Stromal cell of bone marrow (primary cell): ENCODE data around the gene KRT74.

Source experiments
- DNase-seq: peaks from one replicate; pipeline ENCODE4 v3.0.0-alpha.2; 2012; ENCODE audit warnings: low read depth

Gene KRT74

DNA sequence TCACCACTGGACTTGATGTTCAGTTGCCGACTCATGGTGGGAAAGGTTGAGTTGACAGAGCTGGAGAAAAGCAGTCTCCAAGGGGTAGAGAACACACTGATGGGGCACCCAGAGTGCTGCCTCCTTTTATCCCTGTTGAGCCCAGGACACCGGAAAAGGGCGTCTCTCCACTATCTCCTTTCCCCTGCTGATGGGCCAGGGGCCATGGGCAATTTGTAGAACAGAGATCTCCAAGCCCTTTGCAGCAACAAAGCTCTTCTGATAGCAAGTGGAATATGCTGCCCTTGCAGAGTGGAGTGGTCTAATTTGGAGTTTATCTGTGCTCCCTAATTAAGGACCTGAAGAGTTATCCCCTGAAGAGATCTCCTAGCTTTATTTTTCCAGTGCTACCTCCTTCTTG, at the start of gene KRT74:
KRT74 (minus strand) TSS at position 101 of the 400 bp plus-strand sequence; CDS start at position 35, 66 bp downstream.
- DNase-seq: no peak

DNA sequence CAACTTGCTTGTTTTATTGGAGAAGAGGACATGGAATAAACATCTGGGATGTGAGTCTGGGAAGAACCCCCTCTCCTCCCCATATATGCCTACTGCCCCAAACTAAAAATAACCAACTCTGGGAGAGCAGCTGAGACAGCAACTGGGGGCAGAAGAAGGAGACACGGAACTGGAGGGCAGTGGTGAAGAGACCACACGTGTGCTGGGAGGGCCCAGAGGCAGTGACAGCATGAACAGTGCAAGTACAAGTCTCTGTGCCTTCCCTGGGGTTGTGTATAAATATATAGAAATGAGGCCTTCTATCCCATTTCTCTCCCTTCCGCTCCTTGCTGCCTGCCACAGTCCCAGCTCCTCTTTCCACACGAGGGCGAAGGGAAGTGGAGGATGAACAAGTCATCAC, 48.7 kb upstream of the KRT74 start:
- DNase-seq: no peak

DNA sequence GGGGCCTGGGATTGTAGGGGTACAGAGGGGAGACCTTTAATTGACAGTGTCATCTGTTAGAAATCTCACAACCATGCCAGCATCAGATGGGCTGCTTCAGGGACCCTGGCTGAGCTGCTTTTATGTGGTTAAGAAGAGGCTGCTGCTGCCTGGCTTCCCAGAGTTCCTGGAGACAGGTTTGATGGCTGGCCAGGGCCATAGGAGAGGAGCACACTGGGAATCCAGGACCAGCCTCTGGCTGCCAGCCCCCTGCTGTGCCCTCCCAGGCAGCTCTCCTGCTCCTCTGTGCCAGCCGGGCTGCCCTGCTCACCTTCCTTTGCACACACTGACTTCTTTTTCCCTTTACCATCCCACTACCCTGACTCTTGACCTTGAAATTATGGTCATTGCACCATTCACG, 45.2 kb upstream of the KRT74 start:
- no peak for DNase-seq

DNA sequence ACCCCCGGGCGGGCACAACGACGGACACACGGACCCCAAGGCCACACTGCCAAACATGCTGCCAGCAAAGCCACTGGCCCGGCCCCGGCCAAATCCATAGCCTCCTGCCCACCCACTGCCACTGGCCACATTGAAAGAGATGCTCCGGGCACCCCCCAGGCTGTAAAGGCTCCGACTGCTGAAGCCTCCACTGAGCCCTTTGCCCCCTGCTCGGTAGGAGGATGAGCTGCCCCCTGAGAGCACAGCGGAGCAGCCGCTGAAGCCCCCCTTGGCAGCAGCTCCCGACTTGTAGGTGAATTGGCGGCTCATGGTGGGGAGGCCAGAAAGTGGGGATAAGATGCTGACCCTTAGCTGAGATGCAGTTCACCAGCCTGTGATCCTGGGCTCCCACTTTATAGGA, 44.6 kb upstream of the KRT74 start, which contains the start of gene KRT73:
KRT73 (minus strand) TSS at position 344 of the 400 bp plus-strand sequence; CDS start at position 309, 35 bp downstream.
- DNase-seq: no peak

DNA sequence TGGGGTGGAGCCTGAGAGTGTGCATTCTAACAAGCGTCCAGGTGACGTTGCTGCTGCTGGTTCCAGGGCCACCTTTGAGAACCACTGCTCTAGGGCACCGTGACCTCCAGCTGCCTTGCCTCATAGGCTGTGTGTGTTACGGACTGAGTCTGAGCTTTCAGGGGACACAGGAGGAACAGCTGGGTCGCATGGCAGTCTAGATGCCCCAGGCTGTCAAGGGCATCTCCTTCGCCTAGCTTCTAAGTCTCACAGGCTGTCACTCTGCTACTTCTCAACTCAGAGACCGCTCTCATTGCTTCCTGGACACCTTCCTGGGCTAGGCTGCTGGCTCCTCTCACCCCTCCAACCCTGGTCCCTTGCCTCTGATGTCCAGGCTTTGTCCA, 43.8 kb upstream of the KRT74 start:
- DNase-seq: no peak

DNA sequence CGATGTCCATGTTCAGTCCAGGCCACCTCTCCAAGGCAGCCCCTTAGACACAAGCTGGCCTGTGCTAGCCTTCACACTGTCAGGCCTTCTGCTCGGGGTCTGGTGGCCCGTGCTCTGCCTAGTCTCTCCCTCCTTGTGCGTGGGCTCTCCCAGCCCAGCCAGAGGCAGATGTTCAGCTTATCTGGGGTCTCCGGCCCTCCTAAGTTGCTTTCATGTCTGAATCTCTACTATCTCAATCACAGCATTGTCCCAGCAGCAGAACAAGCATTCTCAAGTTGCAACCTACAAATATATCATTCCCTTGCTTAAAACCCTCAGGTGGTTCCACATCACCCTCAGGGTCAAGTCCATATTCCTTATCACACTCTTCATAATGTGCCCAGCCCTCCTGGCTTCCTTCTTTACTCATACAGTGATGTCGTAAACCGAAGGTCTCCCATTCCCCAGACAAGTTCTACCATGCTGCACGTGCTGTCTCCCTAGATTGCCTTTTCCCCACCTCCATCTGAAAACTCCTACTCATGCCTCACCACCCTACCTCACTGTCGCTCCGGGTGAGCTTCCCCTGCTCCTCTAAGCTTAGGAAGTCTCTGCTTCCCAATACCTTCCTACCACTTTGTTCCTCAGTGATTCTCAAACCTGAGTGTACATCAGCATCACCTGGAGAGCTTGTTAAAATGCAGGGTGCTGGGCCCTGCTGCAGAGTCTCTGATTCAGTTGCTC, 43.2 kb upstream of the KRT74 start:
- no peak for DNase-seq

DNA sequence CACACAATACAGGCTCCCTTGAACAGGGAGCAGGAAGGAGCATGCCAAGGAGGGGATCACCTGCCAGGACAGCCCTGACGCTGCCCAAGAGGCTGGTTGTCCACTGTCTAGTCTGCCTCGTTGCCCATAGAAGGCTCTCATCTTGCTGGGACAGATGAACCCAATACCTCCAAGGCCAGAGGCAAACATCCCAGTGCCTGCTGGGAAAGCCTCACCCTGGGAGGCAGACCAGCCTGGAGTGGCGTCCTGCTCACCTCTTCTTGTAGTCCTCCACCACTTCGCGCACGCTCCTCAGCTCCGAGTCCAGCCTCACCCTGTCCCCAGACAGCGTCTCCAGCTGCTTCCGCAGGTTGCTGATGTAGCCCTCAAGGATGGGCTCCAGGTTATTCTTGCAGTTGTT, 42.3 kb upstream of the KRT74 start:
- no peak for DNase-seq

DNA sequence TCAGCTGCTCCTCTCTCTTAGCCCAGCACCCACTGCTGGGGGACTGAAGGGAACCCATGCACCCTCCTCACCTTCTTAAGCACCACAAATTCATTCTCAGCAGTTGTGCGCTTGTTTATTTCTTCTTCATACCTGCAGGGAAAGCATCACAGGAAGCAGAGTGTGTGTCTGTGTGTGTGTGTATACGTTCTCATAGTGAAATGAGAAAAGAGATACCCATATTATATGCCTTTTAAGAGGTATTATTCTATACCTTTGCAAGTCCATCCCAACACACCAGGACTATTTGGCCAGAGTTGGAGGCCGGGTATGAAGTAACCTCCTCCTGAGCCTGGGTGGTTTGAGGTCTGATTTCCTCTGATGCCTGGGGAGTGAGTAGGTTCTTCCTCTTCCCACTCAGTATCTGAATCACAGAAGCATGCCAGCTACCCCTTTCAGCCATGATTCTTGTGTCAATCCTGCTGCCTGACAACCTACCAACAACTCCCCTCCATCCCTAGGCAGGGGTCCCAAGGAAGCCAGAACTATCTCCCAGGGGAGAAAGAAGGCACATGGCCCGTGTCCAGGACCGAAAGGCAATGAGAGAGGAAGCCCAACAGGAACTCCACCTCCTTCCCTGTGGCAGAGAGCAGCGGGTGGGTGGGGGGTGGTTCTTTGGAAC, 41.7 kb upstream of the KRT74 start:
- DNase-seq: peak; percentile 13

DNA sequence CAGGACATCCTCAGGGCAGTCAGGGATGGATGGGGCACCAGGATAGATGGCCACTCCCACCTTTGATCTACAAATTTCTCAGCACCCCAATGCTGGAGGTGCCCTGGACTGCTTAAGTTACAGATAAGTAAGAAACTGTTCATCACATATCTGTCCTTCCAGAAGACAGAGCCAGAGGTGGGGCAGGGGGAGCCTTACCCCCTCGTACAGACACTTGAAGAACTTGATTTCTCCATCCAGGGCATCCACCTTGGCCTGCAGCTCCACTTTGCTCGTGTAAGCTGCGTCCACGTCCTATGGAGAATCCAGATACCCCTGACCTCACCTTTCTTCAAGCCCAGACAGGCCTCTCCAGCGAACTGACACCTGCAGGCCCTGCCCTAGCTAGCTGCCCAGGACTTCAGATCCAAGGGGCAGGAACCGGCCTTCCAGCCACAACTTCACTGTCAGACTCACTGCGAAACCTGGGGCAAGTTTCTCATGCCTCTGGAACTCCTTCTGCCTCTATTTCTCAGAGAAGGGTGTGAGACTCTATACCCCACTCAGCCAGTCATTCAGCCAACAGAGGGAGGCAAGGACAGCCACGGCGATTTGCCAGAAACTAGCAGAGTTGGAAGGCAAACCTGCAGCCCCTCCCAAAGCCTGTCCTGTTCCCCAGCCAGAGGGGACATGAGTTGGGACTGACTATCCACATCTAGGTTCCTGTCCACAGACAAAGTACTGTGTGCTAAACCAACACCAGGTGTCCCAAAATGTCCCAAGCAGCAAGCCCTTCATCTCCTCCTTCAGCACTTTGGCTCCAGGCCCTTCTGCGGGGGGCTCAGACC, 41.0 kb upstream of the KRT74 start:
- no peak for DNase-seq

DNA sequence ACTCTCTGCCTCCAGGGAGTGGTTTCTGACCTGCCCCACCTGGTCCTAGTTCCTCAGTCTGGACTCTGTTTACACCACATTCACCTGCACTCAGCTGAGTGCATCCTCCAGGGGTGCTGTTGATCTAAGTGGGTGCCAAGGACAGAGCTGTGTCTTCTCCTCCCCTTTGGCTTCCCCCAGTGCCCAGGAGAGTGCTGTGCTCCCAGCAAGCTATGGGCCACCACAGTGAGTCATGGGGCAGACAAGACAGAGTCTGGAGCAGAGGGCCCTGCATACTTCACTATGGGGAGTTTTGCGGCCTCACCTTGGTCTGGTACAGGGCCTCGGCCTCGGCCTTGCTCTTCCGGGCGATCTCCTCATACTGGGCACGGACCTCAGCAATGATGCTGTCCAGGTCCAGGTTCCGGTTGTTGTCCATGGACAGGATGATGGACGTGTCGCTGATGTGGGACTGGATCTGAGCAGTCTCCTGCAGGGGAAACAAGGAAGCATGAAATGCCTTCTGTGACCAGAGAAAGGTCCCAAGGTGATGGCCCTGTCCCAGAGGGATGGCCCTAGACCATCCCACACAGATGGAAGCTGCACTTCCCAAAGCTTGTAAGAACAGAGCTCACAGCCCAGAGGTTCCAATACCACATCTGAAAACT, 39.9 kb upstream of the KRT74 start:
- DNase-seq: no peak

DNA sequence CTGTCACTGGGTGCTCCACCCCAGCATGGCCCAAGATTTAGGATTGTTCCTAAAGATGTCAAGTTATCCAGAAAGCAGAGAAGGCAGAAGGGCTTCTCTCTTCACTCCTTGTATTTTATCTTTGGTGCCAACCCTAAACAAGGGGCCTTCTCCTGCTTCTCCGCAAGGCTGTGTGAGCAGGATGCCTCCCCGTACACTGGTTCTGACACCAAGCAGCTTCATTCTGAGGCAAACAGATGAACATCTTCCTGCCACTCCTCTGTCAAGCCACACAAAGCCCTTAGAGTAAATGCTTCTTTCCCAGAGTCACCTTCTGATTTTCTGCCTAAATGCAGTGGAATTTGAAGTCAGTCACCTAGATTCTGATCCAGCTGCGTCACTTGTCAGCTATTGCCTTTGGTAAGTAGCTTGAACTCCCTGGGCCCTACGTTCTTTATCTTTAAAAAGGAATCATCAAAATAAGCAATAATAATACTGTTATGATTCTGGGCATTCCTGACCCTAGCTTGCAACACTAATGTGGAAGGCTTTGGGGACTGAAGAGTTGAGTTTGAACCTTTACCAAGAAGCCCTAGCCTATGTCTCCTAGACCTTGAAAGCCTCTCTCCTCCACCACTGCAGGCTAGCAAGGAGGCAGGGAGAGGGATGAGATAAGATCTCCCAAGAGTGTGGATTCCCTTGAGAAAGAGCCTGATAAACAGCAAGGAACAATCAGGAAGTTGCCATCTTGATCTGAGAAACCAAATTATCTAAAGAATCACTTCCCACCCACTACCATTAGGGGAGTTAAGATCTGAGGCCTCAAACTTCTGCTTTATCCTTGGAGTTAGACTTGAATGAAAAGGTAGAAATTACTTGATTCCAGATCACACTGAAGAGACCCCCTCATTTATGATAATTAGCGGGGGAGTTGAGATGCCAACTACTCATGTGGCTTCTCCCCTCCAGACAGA, 39.1 kb upstream of the KRT74 start:
- DNase-seq: no peak

DNA sequence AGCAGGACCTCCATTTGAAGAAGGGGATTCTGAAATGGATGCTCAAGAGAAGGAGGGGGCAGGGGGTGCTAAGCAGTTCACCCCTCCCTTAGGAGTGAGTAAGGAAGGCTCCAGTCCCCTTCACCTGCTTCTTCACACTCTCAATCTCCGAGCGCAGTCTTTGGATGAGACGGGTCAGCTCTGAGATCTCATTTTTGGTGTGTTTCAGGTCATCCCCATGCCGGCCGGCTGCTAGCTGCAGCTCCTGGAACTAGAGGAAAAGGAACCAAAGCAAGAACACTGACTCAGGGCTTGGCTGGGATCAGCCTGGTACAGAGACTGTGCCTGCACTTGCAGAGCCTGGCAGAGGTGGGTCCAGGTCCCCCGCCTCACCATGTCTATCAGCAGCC, 37.4 kb upstream of the KRT74 start:
- no peak for DNase-seq

DNA sequence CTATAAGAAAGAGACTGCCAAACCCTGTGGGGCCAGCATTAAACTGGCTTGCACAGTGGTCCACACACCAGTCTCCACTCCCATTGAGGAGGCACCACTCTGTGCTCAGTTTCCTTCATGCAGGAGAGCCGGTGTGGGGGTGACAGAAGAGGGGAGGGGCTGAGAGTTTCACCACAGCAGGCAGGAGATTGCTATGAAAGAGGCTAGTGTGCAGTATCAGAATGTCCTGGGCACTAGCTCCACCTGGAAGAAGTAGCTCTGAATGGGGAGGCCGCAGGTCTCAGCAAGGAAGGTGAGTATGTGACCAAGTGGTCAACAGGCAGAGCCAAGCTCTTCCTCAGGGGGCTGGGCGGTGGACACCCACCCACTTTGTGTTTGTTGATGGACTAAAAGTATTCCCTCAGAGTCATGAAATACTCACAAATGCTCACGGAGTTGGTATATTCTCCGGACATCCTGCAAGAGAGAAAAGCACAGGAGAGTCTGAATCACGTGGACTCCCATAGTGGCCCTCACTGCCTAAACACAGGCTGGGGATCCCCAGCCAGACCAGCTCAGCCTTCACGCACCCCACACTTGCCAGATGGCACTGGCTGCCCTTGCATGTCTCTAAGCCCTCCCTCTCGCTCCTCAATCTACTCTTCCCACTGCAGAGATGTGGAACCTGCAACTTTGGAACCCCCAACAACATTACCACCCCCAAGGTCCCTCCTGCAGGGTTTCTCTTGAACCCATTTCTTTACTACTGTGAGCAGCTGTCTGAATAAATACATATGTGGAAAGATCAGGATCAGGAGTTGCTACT, 35.4 kb upstream of the KRT74 start:
- DNase-seq: no peak

DNA sequence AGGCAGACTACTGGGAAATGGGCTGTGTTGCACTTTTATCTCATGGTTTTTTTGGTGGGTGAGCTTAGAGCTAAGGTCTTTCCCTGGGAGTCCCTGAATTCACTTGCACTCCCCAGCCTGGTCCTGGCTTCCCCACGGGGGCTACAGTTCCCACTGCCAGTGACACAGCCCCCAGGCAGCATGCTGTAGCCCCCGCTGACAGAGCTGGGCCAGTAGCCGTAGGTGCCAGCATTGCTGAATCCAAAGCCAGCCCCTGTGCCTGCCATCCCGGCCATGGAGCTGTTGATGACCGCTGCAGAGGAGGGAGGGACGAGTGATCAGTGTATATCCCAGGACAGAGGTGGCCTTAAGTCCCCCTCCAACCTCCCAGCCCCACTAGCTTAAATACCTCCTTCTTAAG, 34.5 kb upstream of the KRT74 start:
- DNase-seq: no peak

DNA sequence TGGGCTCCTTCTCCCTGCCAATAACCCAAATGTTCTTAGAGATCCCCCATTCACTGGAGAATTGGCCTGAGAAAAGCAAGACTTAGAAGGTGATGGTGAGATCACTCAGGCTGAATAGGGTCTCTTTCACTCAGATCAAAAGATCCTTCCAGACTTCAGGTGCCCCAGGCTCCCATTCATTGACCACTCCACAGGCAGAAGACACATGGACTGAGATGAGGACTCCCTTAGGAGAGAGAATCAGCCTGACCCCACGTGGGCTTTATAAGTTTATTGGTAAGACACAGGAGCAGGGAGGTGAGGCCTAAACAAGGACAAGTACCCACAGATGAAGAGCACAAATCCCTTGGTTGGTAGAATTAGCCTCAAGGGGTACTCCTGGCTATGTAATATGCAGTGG, 33.7 kb upstream of the KRT74 start:
- DNase-seq: no peak

DNA sequence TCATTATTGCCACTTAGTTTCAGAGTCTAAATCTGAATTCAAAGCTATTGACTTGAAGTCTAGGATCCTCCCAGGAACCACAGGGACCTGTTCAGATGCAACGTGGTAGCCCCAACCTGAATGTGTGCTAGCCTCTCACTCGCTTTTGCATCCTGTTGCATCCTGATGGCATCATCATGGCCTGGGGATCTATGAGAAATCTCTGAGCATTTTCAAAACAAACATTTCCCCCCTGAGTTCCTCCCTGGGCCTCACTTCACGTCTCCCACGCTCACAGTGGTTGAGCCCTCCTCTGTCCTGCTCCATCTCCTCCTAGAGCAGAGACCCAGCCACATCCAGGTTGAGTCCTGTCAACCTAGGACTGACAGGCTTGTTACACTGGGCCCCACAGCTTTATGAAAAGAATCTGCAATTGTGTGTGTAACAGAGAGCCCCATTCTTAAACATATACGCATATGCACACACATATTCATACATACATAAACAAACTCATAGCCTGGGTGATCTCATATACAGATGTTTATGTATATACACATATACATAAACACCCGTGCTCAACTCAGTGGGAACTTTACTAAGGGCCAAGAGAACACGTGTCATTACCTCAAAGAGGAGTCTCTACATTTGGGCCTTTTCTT, 33.1 kb upstream of the KRT74 start:
- no peak for DNase-seq

DNA sequence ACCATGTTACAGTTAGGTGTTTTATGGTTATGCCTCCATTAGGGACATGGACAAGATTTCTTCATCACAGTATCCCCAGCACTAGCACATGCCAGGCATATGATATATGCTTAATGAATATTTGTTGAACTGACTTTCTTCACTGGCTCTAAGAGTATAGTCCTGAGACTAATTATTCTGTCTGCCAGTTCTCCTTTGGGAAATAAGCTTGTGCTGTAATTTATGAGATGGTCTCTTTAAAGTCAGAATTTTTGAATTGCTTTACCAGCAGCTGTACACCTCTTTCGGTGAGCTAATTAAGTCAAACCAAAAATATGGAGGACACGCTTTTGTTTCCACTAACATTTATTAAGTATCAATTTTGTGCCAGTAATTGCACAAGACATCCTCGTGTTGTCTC, 32.5 kb upstream of the KRT74 start:
- no peak for DNase-seq

DNA sequence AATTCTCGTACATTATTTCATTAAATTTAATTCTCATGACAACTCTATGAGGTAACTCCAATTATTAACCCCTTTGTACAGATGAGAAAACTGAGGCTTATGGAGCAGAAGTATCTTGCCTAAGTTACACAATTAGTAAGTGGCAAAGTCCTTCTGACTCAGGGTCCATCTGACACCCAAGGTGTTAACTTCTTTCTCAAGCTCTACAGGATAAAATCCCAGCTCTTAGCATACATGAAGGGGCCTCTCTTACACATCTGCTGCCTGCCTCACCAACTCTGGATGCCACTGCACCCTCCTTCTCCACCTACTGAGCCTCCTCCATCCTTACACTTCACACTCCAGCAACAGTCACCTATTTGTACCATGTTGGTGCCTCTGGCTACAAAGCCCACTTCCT, 31.9 kb upstream of the KRT74 start:
- DNase-seq: no peak

DNA sequence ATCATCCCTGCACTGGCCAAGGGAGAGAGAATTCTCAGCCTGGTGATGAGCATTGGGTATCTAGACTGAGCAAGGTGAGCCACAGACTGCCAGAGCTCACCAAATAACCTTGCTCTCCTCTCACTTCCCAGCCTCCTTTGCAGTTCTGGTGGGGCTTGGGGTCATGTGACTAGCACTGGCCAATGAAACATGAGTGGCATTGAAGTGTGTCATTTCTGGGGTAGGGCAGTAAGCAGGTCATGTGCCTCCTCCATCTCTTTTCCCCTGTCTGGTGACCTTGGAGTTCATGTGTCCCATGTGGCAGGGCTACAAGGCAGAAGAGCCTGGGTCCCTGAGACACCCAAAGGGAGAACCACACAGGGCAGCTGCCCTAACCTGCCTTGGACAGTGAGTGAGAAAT, 31.2 kb upstream of the KRT74 start:
- no peak for DNase-seq

DNA sequence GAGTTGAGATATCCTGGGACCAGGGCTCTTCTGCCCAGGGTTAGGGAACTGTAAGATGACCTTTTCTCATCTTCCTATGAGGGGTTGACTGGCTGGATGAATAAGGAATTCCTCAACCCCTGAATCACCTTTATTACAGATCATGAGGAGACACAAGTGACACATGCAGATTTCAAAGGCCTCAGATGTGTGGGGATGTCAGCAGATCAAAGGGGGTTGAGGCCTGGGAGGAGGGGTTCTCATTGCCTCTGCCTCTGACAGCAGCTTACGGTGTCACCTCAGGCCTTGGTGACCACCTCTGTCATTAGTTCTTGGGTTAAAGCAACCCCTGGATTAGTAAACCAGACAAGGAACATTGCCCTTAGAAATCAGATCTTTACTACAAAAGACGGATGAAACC, 29.7 kb upstream of the KRT74 start:
- no peak for DNase-seq
